Neural progenitor cell (in vitro differentiated cells): Measurements from ENCODE around the gene ZNF578. TPM values are rescaled to one million over a fixed set of nuclear protein-coding genes. Genes with fewer than 3 reads are reported as not detected.
A peak's percentile ranks its signal among the peaks of the same experiment; 100 is the strongest.
"Not testable (repeated sequence)": the region's sequence is repeated elsewhere in the genome, so short reads cannot be mapped to it uniquely, and the experiment has no call there.

Source experiments
- DNase-seq: peaks from one replicate; pipeline ENCODE4 v3.0.0-alpha.2; 2016; ENCODE audit warnings: low spot score
- H2AFZ ChIP-seq: fragments of 200-600 bp; sonication (generic); replicated peaks from 2 replicates; pipeline ENCODE4 v1.6.1; 2016; ENCODE audit warnings: antibody characterized with exemption
- H3F3A ChIP-seq: fragments of 200-600 bp; sonication (generic); 2 replicates; pipeline ENCODE4 v1.6.1; 2016; ENCODE audit warnings: antibody characterized with exemption, low read depth
- H3K27ac ChIP-seq: fragments of 200-600 bp; sonication (generic); 2 replicates; pipeline ENCODE4 v1.5.1; 2016; ENCODE audit warnings: mild to moderate bottlenecking
- H3K27me3 ChIP-seq: fragments of 200-600 bp; sonication (generic); 2 replicates; pipeline ENCODE4 v1.6.1; 2016; ENCODE audit warnings: mild to moderate bottlenecking, moderate library complexity
- H3K36me3 ChIP-seq: fragments of 200-600 bp; sonication (generic); 2 replicates; pipeline ENCODE4 v1.5.1; 2016
- H3K4me1 ChIP-seq: fragments of 200-600 bp; sonication (generic); 2 replicates; pipeline ENCODE4 v1.6.1; 2016; ENCODE audit warnings: mixed run types
- H3K4me2 ChIP-seq: fragments of 200-600 bp; sonication (generic); 2 replicates; pipeline ENCODE4 v1.6.1; 2016
- H3K4me3 ChIP-seq: fragments of 200-600 bp; sonication (generic); 2 replicates; pipeline ENCODE4 v1.5.1; 2016
- H3K79me2 ChIP-seq: fragments of 200-600 bp; sonication (generic); 2 replicates; pipeline ENCODE4 v1.6.1; 2016; ENCODE audit warnings: low read depth
- H3K9ac ChIP-seq: fragments of 200-600 bp; sonication (generic); 2 replicates; pipeline ENCODE4 v1.6.1; 2016
- H3K9me3 ChIP-seq: fragments of 200-600 bp; sonication (generic); 2 replicates; pipeline ENCODE4 v1.5.1; 2016; ENCODE audit warnings: low read depth
- H4K20me1 ChIP-seq: fragments of 200-600 bp; sonication (generic); 2 replicates; pipeline ENCODE4 v1.6.1; 2016; ENCODE audit warnings: low read depth
- H3K27ac Mint-ChIP-seq: 3 replicates; pipeline ENCODE4 v1.8.0; 2021; ENCODE audit warnings: mixed read lengths
- H3K27me3 Mint-ChIP-seq: 2 replicates; pipeline ENCODE4 v1.8.0; 2022; ENCODE audit warnings: low read depth, mild to moderate bottlenecking, inconsistent platforms, moderate library complexity, mixed read lengths; ENCODE audit not compliant: insufficient read depth
- H3K36me3 Mint-ChIP-seq: 3 replicates; pipeline ENCODE4 v1.8.0; 2021; ENCODE audit warnings: mixed read lengths
- H3K4me1 Mint-ChIP-seq: 3 replicates; pipeline ENCODE4 v1.8.0; 2021; ENCODE audit warnings: mixed read lengths
- H3K4me3 Mint-ChIP-seq: 3 replicates; pipeline ENCODE4 v1.8.0; 2021; ENCODE audit warnings: mild to moderate bottlenecking, moderate library complexity, mixed read lengths
- H3K9me3 Mint-ChIP-seq: 3 replicates; pipeline ENCODE4 v1.8.0; 2020; ENCODE audit warnings: mixed read lengths
- EZH2 ChIP-seq: fragments of 200-600 bp; sonication (generic); IDR thresholded peaks from 2 replicates; pipeline ENCODE4 v1.6.1; 2017; ENCODE audit warnings: antibody characterized with exemption, mild to moderate bottlenecking, moderate library complexity
- EZH2phosphoT487 ChIP-seq: fragments of 200-600 bp; sonication (generic); IDR thresholded peaks from 2 replicates; pipeline ENCODE4 v1.6.1; 2017; ENCODE audit warnings: antibody characterized with exemption
- total RNA-seq: library from RNA; depleted of rRNA; stranded (reverse); fragments of >200 nt; gene quantifications from 2 replicates; pipeline ENCODE4 v1.2.3, GENCODE V29; 2015; ENCODE audit warnings: low replicate concordance
- TF ChIP-seq, protein P1 (sequence below): fragments of 200-600 bp; sonication (generic); IDR thresholded peaks from 2 replicates; pipeline ENCODE4 v1.5.1; 2017; ENCODE audit warnings: antibody characterized with exemption, mild to moderate bottlenecking

The ZNF578 gene
- total RNA-seq, 1 donor from 2014 or later: 9.7 TPM

DNA sequence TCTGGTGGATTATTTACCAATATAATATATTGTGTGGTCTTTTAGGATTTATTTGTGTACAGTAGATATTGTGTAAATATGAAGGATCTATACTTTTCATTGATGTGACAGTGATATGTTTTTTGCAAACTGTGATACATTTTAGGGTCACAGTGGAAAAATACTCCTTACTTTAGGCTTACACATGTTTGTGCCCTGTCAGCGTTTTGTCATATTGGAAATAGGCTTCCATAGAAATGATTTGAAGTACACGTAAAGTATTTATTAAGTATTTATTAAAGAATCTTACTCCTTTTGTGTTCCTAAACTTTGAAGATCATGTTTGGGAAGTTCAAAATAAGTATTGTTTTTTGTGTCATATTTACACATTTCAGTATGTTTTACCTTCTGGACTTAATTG, 79.1 kb downstream of the ZNF578 start:
- DNase-seq: no peak
- H3K27me3 Mint-ChIP-seq: peaks cover 5% of the 10 kb centered on the region
- H4K20me1 ChIP-seq: peaks cover 19% of the 10 kb centered on the region
- no peaks in the 10 kb centered on the region for H3K36me3 ChIP-seq
- no peak overlapping the region for H3K4me2 ChIP-seq
- no peaks in the 10 kb centered on the region for H3K9me3 ChIP-seq
- H3K4me3 Mint-ChIP-seq: no peak overlapping the region
- no peak overlapping the region for H3K4me3 ChIP-seq
- TF ChIP-seq EZH2phosphoT487 (no peak), EZH2 (no peak)
- TF ChIP-seq, protein P1, sequence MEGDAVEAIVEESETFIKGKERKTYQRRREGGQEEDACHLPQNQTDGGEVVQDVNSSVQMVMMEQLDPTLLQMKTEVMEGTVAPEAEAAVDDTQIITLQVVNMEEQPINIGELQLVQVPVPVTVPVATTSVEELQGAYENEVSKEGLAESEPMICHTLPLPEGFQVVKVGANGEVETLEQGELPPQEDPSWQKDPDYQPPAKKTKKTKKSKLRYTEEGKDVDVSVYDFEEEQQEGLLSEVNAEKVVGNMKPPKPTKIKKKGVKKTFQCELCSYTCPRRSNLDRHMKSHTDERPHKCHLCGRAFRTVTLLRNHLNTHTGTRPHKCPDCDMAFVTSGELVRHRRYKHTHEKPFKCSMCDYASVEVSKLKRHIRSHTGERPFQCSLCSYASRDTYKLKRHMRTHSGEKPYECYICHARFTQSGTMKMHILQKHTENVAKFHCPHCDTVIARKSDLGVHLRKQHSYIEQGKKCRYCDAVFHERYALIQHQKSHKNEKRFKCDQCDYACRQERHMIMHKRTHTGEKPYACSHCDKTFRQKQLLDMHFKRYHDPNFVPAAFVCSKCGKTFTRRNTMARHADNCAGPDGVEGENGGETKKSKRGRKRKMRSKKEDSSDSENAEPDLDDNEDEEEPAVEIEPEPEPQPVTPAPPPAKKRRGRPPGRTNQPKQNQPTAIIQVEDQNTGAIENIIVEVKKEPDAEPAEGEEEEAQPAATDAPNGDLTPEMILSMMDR: no peak
- peaks cover 8% of the 10 kb centered on the region for H3K4me1 Mint-ChIP-seq
- H2AFZ ChIP-seq: no peak overlapping the region
- no peak overlapping the region for H3K9ac ChIP-seq
- no peak overlapping the region for H3K27ac ChIP-seq
- H3K4me1 ChIP-seq: peaks cover 7% of the 10 kb centered on the region
- H3K27ac Mint-ChIP-seq: no peak overlapping the region
- peaks cover 8% of the 10 kb centered on the region for H3K79me2 ChIP-seq
- peaks cover 28% of the 10 kb centered on the region for H3F3A ChIP-seq
- peaks cover 31% of the 10 kb centered on the region for H3K9me3 Mint-ChIP-seq
- peaks cover 22% of the 10 kb centered on the region for H3K36me3 Mint-ChIP-seq
- peaks cover 15% of the 10 kb centered on the region for H3K27me3 ChIP-seq

DNA sequence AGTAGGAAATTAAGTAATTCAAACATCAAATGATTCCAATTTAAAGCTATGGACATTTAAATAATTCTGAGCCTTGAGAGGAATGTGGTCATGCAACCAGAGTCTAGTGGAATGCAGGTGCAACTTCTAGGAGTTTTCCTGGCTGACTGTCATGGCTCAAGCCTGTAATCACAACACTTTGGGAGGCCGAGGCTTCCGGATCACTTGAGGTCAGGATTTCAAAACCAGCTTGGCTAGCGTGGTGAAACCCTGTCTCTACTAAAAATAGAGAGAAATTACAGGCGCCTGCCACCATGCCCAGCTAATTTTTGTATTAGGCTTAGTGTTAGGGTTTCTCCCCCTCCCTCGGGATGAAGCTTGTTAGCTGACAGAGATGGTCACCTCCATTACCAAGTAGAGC, 80.5 kb downstream of the ZNF578 start:
- H3K9ac ChIP-seq: no peak overlapping the region
- H3F3A ChIP-seq: peaks cover 28% of the 10 kb centered on the region
- peaks cover 3% of the 10 kb centered on the region for H3K4me1 ChIP-seq
- peak overlapping the region; percentile 77 for H3K4me3 Mint-ChIP-seq
- H4K20me1 ChIP-seq: peaks cover 19% of the 10 kb centered on the region
- no peaks in the 10 kb centered on the region for H3K4me1 Mint-ChIP-seq
- peaks cover 35% of the 10 kb centered on the region for H3K9me3 Mint-ChIP-seq
- H3K36me3 ChIP-seq: no peaks in the 10 kb centered on the region
- H2AFZ ChIP-seq: no peak overlapping the region
- H3K27ac Mint-ChIP-seq: no peak overlapping the region
- no peaks in the 10 kb centered on the region for H3K9me3 ChIP-seq
- peaks cover 16% of the 10 kb centered on the region for H3K27me3 ChIP-seq
- H3K27ac ChIP-seq: no peak overlapping the region
- no peak for DNase-seq
- H3K4me3 ChIP-seq: no peak overlapping the region
- H3K79me2 ChIP-seq: peaks cover 7% of the 10 kb centered on the region
- no peak overlapping the region for H3K4me2 ChIP-seq
- TF ChIP-seq EZH2phosphoT487 (no peak), EZH2 (no peak)
- TF ChIP-seq, protein P1: no peak
- peaks cover 26% of the 10 kb centered on the region for H3K36me3 Mint-ChIP-seq
- H3K27me3 Mint-ChIP-seq: peaks cover 5% of the 10 kb centered on the region

DNA sequence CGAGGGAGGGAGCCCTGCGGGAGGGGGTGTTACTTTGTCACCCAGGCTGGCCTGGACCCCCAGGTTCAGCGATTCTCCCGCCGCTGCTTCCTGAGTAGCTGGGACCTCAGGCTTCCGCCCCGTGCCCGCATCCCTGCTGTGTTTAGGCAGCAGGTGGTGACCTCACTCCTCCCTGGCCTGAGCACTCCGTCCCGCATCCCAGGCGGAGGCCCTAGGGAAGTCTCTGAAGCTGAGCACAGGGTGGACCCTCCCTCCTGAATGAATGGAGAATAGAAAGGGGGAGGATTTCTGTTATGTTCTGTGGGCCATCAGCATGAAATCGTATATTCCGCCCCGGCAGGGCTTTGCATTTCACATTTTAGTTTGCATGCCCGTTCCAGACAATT, 82.0 kb downstream of the ZNF578 start:
- not testable (repeated sequence) for H3K27ac Mint-ChIP-seq, DNase-seq, H3K79me2 ChIP-seq, H3K4me1 Mint-ChIP-seq, H3K4me1 ChIP-seq, H3K9ac ChIP-seq, H3K27ac ChIP-seq, H3K36me3 ChIP-seq, H3K9me3 ChIP-seq, H3K27me3 Mint-ChIP-seq
- peaks cover 38% of the 10 kb centered on the region for H3K9me3 Mint-ChIP-seq
- H3K27me3 ChIP-seq: peaks cover 16% of the 10 kb centered on the region
- H3K4me2 ChIP-seq: peak overlapping the region; percentile 95
- peak overlapping the region; percentile 88 for H3K4me3 Mint-ChIP-seq
- peak overlapping the region; percentile 75 for H3K4me3 ChIP-seq
- H2AFZ ChIP-seq: peak overlapping the region; percentile 61
- H3F3A ChIP-seq: peaks cover 28% of the 10 kb centered on the region
- peaks cover 31% of the 10 kb centered on the region for H3K36me3 Mint-ChIP-seq
- peaks cover 19% of the 10 kb centered on the region for H4K20me1 ChIP-seq

DNA sequence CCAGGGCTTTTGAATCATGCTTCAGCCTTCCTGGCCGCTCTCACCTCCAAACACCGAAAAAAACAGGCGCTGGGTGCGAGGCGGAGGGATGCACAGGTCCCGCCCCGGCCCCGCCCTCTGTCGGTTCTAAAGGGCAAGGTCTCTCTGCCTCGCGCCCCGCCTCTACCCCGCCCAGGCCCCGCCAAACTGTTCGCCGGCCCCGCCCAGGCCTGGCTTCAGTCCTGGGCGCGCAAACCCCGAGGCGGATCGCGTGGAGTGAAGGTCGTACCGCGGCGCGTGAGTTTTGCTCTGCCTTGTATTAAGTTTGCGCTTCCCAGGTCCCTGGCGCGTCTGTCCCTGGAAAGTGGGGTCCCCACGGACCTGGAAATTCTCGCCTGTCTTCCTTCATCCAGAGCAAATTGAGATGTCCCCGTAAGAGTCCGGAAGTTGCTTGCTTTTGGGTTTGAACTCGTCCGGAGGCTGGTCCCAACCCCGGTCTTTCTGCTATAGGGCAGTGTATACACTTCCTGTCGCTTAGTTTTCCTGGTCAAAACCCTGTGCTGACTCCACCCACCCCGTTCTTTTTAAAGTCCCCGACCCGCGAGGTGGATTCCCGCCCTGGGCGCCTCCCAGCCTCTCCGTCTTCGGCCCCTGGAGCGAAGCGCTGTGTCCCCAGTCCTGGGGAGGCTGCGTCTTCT, 82.6 kb downstream of the ZNF578 start:
- Histone ChIP-seq H3K9me3 (no peaks in the 10 kb centered on the region), H3K4me1 (peaks cover 3% of the 10 kb centered on the region), H3K27me3 (peaks cover 16% of the 10 kb centered on the region), H3K4me3 (peak overlapping the region; percentile 75), H3K4me2 (peak overlapping the region; percentile 95), H3K79me2 (no peaks in the 10 kb centered on the region), H3K27ac (no peak overlapping the region), H4K20me1 (peaks cover 19% of the 10 kb centered on the region), H2AFZ (peak overlapping the region; percentile 78), H3K36me3 (no peaks in the 10 kb centered on the region), H3F3A (peaks cover 28% of the 10 kb centered on the region), H3K9ac (no peak overlapping the region)
- TF ChIP-seq, protein P1: peak; percentile 28
- no peak for TF ChIP-seq EZH2phosphoT487
- no peak overlapping the region for H3K27ac Mint-ChIP-seq
- no peaks in the 10 kb centered on the region for H3K4me1 Mint-ChIP-seq
- peaks cover 40% of the 10 kb centered on the region for H3K9me3 Mint-ChIP-seq
- H3K4me3 Mint-ChIP-seq: peak overlapping the region; percentile 88
- peaks cover 5% of the 10 kb centered on the region for H3K27me3 Mint-ChIP-seq
- peak; percentile 96 for DNase-seq
- peaks cover 35% of the 10 kb centered on the region for H3K36me3 Mint-ChIP-seq
